HG03460 (cell line): Measurements from ENCODE around the gene EXOC3L2.
"Not testable (repeated sequence)": the region's sequence is repeated elsewhere in the genome, so short reads cannot be mapped to it uniquely, and the experiment has no call there.

Experiments
- ATAC-seq: cut with Tn5 transposase; IDR thresholded peaks from one replicate; pipeline ENCODE4 v1.9.1; 2021; ENCODE audit not compliant: unreplicated experiment

Gene EXOC3L2

GRCh38 chr19:45245334-45245787, at the start of gene EXOC3L2:
Gene EXOC3L2, minus strand, starts transcription at chr19:45245407. Its CDS starts 6,362 bp downstream, at chr19:45239045.
- ATAC-seq = no peak

GRCh38 chr19:45294291-45295029, 49.3 kb upstream of the EXOC3L2 start:
- ATAC-seq = no peak

- no peak for ATAC-seq
Measured at GRCh38 chr19:45293682-45294081, 48.5 kb upstream of the EXOC3L2 start.

- no peak for ATAC-seq
Measured at GRCh38 chr19:45291834-45292233, 46.6 kb upstream of the EXOC3L2 start.

GRCh38 chr19:45290381-45290931, 45.2 kb upstream of the EXOC3L2 start:
- ATAC-seq = no peak

- no peak for ATAC-seq
Measured at GRCh38 chr19:45283443-45284033, 38.3 kb upstream of the EXOC3L2 start.

- no peak for ATAC-seq
Measured at GRCh38 chr19:45280471-45280961, 35.3 kb upstream of the EXOC3L2 start.

GRCh38 chr19:45279587-45280192, 34.5 kb upstream of the EXOC3L2 start:
- ATAC-seq = no peak

GRCh38 chr19:45278087-45278486, 32.9 kb upstream of the EXOC3L2 start:
- ATAC-seq = no peak

- ATAC-seq = no peak
Measured at GRCh38 chr19:45276284-45276687, 31.1 kb upstream of the EXOC3L2 start.

GRCh38 chr19:45275370-45275971, 30.3 kb upstream of the EXOC3L2 start:
- no peak for ATAC-seq

GRCh38 chr19:45273521-45273855, 28.3 kb upstream of the EXOC3L2 start:
- no peak for ATAC-seq

- ATAC-seq = no peak
Measured at GRCh38 chr19:45271735-45272108, 26.5 kb upstream of the EXOC3L2 start.

- no peak for ATAC-seq
Measured at GRCh38 chr19:45271098-45271734, 26.0 kb upstream of the EXOC3L2 start.

GRCh38 chr19:45269939-45270338, 24.7 kb upstream of the EXOC3L2 start:
- ATAC-seq = not testable (repeated sequence)

- no peak for ATAC-seq
Measured at GRCh38 chr19:45267296-45267695, 22.1 kb upstream of the EXOC3L2 start.

GRCh38 chr19:45265375-45265774, 20.2 kb upstream of the EXOC3L2 start:
- ATAC-seq = no peak

- ATAC-seq = no peak
Measured at GRCh38 chr19:45264781-45265317, 19.6 kb upstream of the EXOC3L2 start.

GRCh38 chr19:45263013-45263412, 17.8 kb upstream of the EXOC3L2 start:
- no peak for ATAC-seq

GRCh38 chr19:45262570-45262969, 17.4 kb upstream of the EXOC3L2 start:
- no peak for ATAC-seq

- no peak for ATAC-seq
Measured at GRCh38 chr19:45258862-45259261, 13.7 kb upstream of the EXOC3L2 start.
